Memory B cell (primary cell): ENCODE measurements around the gene DNAI2.

Source experiments
- ATAC-seq: fragments of 150-1000 bp; cut with Tn5 transposase; 2 replicates; pipeline ENCODE4 v1.10.0; 2021; ENCODE audit warnings: low read depth, mild to moderate bottlenecking, moderate library complexity
- DNase-seq, 2 donors: peaks; one replicate each; pipeline ENCODE4 v3.0.0; 2022; ENCODE audit warnings: low spot score in 2 of 2
- H3K27ac Mint-ChIP-seq: one replicate; pipeline ENCODE4 v1.8.0; 2022; ENCODE audit warnings: mild to moderate bottlenecking, moderate library complexity, mixed read lengths
- H3K27me3 Mint-ChIP-seq: one replicate; pipeline ENCODE4 v1.8.0; 2022; ENCODE audit warnings: mixed read lengths
- H3K36me3 Mint-ChIP-seq: one replicate; pipeline ENCODE4 v1.8.0; 2022; ENCODE audit warnings: mild to moderate bottlenecking, mixed read lengths
- H3K4me1 Mint-ChIP-seq: one replicate; pipeline ENCODE4 v1.8.0; 2022; ENCODE audit warnings: mixed read lengths
- H3K4me3 Mint-ChIP-seq: one replicate; pipeline ENCODE4 v1.8.0; 2022; ENCODE audit warnings: mild to moderate bottlenecking, moderate library complexity, mixed read lengths
- H3K9me3 Mint-ChIP-seq: one replicate; pipeline ENCODE4 v1.8.0; 2022; ENCODE audit warnings: mixed read lengths

Gene DNAI2

DNA sequence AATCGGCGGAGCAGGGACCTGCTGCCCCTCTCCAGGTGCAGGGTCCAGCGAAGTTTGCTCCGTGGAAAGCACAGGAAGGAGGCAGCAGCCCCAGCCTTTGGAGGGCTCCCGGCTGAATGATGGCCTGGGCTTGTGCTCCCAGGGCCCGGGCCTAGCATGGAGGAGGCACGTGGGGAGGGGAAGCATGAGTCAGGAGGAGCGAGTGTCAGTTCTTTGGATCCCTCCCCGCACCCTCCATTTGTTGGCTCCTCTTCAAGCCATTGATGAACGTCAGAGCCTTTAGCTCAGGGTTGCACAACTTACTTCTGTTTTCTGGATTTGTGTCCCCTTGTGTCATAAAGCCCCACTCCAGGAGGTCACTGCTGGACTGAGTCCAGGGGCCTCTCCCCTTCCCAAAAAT, 34.9 kb upstream of the DNAI2 start:
- H3K27me3 Mint-ChIP-seq: no peaks in the 10 kb centered on the region
- no peaks in the 10 kb centered on the region for H3K36me3 Mint-ChIP-seq
- no peak overlapping the region for H3K4me3 Mint-ChIP-seq
- peaks cover under 1% of the 10 kb centered on the region for H3K4me1 Mint-ChIP-seq
- DNase-seq (no peak), ATAC-seq (no peak)
- no peak overlapping the region for H3K27ac Mint-ChIP-seq
- H3K9me3 Mint-ChIP-seq: no peaks in the 10 kb centered on the region

DNA sequence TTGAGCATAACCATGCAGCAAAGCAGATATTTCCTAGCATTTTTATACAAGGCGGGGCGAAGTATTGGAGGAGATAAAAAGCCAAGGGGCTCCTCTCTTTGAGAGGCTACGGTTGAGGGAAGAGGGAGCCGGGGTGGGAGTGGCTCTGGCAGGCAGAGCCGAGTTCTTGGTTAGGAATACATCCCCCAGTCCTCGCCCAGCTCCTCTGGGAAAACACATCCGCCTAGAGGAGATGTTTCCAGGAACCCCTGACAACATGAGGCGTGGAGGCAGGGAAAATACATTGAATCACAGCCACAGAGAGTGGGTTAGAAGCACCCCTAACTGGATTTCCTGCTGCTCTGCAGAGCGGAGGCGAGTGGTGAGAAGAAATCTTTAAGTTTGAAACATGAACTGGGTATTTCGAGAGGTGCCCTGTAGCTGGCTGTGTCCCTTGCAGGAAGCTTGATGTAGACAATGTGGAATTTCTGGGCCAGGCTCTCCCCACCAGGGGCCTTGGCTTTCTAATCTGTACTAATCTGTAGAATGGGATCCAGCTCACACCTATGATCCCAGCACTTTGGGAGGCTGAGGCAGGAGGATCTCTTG, 33.3 kb upstream of the DNAI2 start:
- no peak overlapping the region for H3K4me3 Mint-ChIP-seq
- H3K36me3 Mint-ChIP-seq: no peaks in the 10 kb centered on the region
- H3K4me1 Mint-ChIP-seq: no peaks in the 10 kb centered on the region
- H3K9me3 Mint-ChIP-seq: no peaks in the 10 kb centered on the region
- no peak overlapping the region for H3K27ac Mint-ChIP-seq
- DNase-seq (no peak), ATAC-seq (no peak)
- H3K27me3 Mint-ChIP-seq: no peaks in the 10 kb centered on the region

DNA sequence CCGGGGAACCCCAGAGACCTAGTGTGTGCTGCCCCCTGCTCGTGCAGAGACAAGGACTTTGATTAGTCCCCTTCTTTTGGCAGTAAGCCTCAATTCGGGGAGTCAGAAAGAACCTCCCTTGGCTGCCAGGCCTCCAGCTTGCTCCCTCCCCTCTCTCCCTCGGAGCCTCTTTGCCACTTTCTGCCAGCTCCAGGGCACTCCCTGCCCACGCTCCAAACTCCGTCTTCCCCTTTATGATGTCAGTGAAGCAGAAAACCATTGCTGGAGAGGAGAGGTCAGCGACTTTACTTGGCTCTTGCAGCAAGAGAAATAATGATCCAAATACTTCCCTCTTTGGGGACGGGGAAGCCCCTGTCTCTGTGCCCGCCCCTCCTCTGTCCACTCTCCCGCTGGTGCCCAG, 32.6 kb upstream of the DNAI2 start:
- Mint-ChIP-seq H3K9me3 (no peaks in the 10 kb centered on the region), H3K27ac (no peak overlapping the region), H3K36me3 (peaks cover under 1% of the 10 kb centered on the region), H3K27me3 (peaks cover under 1% of the 10 kb centered on the region), H3K4me3 (no peak overlapping the region), H3K4me1 (no peaks in the 10 kb centered on the region)
- DNase-seq (no peak), ATAC-seq (no peak)

DNA sequence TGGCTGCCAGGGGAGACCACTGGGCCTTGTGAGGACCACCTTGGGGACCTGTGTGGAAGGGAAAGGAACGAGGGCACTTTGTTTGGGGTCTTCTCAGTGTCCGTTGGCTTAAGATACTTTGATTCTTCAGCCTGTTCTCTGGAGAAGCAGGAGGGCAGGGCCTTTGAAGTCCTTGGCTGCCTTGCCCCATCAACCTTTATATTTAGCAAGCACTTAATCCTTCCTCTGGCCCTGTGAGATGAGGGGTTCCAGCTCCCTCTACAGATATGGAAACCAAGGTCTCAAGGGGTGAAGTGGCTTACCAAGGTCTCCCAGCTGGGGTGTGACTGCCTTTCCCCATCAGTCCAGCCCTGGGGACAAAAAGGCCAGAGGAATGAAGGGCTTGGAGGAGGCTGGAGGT, 32.2 kb upstream of the DNAI2 start:
- no peaks in the 10 kb centered on the region for H3K9me3 Mint-ChIP-seq
- H3K4me1 Mint-ChIP-seq: no peaks in the 10 kb centered on the region
- H3K36me3 Mint-ChIP-seq: peaks cover 4% of the 10 kb centered on the region
- no peak for ATAC-seq
- peaks cover 2% of the 10 kb centered on the region for H3K27me3 Mint-ChIP-seq
- no peak overlapping the region for H3K4me3 Mint-ChIP-seq
- no peak overlapping the region for H3K27ac Mint-ChIP-seq
- DNase-seq: no peak

DNA sequence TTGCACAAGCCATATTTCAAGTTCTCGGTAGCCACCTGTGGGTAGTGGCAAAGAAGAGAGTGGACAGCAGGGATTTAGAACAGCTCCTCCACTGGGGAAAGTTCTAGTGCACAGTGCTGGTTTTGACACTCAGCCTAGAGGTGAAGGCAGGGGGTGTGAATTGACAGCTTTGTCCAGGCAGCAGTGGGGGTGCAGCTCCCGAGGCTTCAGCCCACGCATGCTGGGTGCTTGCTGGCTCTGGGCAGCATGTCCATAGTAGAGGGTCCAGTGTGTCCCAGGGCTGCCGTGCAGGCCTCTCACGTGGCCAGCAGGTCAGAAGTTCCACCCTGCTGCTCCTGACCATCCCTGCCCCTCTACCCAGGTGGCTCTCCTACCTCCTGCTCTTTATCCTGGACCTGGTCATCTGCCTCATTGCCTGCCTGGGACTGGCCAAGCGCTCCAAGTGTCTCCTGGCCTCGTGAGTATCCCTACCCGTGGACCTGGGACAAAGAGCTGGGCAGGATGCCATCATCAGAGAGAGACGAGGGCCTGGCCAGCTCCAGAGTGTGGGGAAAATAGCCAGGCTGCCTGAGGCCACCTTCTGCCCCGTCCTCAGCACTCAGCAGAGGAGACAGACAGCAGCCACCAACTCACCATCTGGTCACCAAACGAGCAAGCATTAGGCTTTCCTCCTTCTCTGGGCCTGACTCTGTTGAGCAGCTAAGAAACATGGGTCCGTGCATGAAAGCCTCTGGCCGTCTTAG, 30.9 kb upstream of the DNAI2 start:
- no peaks in the 10 kb centered on the region for H3K4me1 Mint-ChIP-seq
- peaks cover 4% of the 10 kb centered on the region for H3K36me3 Mint-ChIP-seq
- ATAC-seq: no peak
- H3K4me3 Mint-ChIP-seq: no peak overlapping the region
- H3K27me3 Mint-ChIP-seq: peaks cover 2% of the 10 kb centered on the region
- H3K9me3 Mint-ChIP-seq: no peaks in the 10 kb centered on the region
- DNase-seq: no peak
- no peak overlapping the region for H3K27ac Mint-ChIP-seq

DNA sequence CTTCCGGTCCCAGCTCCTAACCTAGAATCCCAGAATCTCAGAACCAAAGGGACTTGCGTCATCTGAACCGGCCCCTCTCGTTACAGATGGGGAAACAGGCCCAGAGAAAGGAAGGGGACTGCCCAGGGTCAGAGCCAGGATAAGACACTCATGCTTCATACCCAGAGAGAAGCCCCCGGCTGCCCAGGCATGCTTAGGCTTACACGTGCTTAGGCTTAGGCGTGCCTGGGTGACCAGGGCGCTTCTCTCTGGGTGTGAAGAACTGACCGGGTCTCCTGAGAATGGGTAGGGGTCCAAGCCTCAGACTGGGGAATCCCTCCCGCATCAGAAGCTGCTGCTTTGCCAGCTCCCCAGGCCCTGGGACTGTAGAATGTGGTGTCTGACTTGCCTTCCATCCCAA, 29.9 kb upstream of the DNAI2 start:
- no peak for ATAC-seq
- no peak overlapping the region for H3K4me3 Mint-ChIP-seq
- H3K4me1 Mint-ChIP-seq: no peaks in the 10 kb centered on the region
- peaks cover 4% of the 10 kb centered on the region for H3K36me3 Mint-ChIP-seq
- no peak overlapping the region for H3K27ac Mint-ChIP-seq
- no peak for DNase-seq
- peaks cover 2% of the 10 kb centered on the region for H3K27me3 Mint-ChIP-seq
- H3K9me3 Mint-ChIP-seq: no peaks in the 10 kb centered on the region

DNA sequence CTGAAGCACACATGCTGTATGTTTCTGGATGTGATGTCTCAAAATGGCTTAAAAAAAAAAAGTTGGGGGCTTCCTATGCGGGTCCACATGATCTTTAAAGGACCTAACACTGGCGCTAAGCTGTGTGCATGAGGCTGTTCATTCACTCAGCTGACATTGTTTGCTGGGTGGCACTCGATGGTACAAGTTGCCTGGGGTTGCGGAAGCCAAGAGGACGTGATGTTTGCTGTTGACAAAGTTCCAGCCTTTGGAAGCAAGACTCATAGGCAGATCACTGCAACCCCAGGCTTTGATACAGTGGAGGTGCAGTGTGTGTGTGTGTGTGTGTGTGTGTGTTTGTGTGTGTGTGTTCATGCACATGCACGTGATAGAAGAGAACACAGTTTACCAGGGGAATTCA, 29.5 kb upstream of the DNAI2 start:
- no peak overlapping the region for H3K27ac Mint-ChIP-seq

DNA sequence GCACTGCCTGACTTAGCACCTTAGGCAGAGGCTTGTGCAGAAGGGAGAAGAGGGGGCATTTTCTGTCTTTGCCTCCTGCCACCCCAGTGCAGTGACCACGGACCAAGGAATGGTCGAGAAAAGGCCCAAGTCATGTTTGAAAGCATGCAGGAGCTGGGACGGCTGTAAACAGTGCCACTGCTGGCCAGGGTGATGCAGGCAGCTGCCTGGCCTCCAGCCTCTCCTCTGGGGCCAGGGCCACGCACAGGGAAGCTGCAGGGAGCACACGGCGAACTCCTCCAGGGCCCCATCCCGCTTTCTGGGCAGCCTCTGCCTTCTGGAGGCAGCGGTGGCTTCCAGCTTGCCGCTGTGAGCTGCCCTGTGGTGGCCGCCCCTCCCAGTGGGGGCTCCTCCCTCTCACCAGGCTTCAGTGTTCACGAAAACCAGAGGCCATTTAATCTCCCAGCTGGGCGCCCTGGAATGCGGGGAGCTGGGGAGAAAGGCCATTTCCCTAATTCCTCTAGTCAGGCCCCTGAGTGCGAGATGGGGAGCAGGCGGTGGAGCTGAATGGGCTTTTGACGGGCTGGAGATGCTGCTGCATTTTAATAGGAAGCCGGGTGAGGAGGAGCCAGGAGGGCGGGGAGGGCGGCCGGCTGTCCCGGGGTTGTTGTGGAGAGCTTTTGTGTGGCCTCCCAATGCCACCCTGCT, 28.7 kb upstream of the DNAI2 start:
- no peaks in the 10 kb centered on the region for H3K4me1 Mint-ChIP-seq
- no peak for DNase-seq
- no peaks in the 10 kb centered on the region for H3K9me3 Mint-ChIP-seq
- no peak overlapping the region for H3K27ac Mint-ChIP-seq
- H3K27me3 Mint-ChIP-seq: peaks cover 2% of the 10 kb centered on the region
- no peak overlapping the region for H3K4me3 Mint-ChIP-seq
- no peak for ATAC-seq
- H3K36me3 Mint-ChIP-seq: peaks cover 4% of the 10 kb centered on the region

More for the DNA sequence above, 29.5 kb upstream of the DNAI2 start:
- no peak overlapping the region for H3K4me3 Mint-ChIP-seq
- no peaks in the 10 kb centered on the region for H3K9me3 Mint-ChIP-seq
- DNase-seq (no peak), ATAC-seq (no peak)
- H3K36me3 Mint-ChIP-seq: peaks cover 4% of the 10 kb centered on the region
- no peaks in the 10 kb centered on the region for H3K4me1 Mint-ChIP-seq
- H3K27me3 Mint-ChIP-seq: peaks cover 2% of the 10 kb centered on the region

DNA sequence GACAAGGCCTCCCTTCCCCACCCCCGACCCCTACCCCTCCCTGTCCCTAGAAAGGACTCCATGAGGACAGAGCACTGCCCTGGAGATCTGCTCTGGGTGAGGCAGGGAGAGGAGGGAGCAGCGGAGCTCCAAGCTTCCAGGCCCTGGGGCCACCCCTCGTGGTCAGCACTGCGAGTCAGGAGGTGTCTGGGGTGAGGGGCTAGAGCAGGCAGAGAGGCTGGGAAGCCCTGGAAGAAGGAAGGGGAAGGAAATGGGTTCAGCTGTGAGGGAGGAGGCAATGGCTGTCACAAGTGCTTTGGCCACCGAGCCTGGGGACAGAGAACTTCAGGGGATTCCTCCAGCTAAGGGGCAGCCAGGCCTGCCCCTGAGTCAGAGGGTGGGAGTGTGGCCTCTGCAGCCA, 28.2 kb upstream of the DNAI2 start:
- ATAC-seq: no peak
- Mint-ChIP-seq H3K4me3 (no peak overlapping the region), H3K27ac (no peak overlapping the region), H3K4me1 (peaks cover under 1% of the 10 kb centered on the region), H3K36me3 (peaks cover 4% of the 10 kb centered on the region), H3K27me3 (peaks cover 3% of the 10 kb centered on the region), H3K9me3 (no peaks in the 10 kb centered on the region)
- no peak for DNase-seq

DNA sequence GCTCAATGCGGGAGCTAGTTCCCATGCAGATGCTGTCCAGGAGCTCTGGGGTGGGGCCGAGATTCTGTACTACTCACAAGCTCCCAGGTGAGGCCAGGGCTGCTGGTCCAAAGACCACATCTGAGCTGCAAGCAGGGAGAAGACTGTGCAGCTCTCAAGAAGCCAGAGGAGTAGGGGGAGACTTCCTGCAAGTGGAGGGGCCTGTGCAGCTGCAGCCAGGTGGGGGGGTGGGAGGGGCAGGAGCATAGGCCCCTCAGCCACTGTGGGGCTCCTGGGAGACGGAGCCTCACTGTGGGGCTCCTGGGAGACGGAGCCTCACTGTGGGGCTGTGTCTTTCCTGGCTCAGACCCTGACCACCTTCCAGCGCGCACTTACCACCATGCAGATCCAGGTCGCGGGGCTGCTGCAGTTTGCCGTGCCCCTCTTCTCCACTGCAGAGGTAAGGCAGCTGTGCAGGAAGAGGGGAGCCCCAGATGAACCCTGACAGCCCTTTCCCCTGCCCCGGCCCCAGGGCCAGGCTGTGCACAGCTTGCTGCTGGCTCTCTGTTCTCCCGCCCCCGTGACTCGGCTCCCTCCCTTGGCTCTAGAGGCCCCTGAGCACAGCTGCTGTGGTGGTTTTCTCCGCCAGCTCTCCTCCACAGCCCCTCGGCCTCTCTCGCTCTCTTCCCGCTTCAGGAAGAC, 24.3 kb upstream of the DNAI2 start:
- Mint-ChIP-seq H3K4me3 (no peak overlapping the region), H3K36me3 (peaks cover 4% of the 10 kb centered on the region), H3K27me3 (peaks cover 5% of the 10 kb centered on the region), H3K27ac (no peak overlapping the region), H3K4me1 (peaks cover 3% of the 10 kb centered on the region), H3K9me3 (no peaks in the 10 kb centered on the region)
- ATAC-seq (no peak), DNase-seq (no peak)

DNA sequence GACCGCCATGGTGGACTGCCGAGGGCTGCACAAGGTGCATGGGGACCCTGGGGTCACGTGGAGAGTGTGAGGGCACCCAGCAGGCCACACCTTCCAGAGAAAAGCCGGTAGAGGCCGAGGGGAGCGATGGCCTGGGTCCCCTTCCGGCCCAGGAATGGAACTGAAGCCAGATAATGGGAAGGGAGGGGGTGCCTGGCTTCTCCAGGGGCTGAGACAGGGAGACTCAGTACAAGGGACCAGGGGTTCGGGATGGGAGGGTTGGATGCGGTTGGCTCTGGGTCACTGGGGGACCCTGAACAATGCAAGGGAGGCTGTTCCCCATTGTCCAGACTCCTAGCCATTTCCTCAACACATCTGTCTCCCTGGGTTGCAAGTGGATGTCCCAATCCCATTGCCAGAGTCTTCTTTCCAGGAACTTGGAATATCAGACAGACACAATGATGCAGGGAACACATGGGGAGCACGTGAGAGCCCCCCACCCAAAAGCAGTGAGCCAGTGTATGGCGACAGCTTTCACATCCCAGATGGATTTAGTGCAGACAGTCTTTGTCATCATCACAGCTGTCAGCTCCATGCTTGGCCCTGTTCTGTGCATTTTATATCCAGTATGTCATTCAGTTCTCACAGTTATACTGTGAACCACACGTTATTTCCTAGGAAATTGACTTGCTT, 23.6 kb upstream of the DNAI2 start:
- DNase-seq: no peak
- no peak overlapping the region for H3K27ac Mint-ChIP-seq
- H3K36me3 Mint-ChIP-seq: peaks cover 4% of the 10 kb centered on the region
- peaks cover 3% of the 10 kb centered on the region for H3K4me1 Mint-ChIP-seq
- no peaks in the 10 kb centered on the region for H3K9me3 Mint-ChIP-seq
- no peak overlapping the region for H3K4me3 Mint-ChIP-seq
- H3K27me3 Mint-ChIP-seq: peaks cover 5% of the 10 kb centered on the region
- ATAC-seq: no peak

DNA sequence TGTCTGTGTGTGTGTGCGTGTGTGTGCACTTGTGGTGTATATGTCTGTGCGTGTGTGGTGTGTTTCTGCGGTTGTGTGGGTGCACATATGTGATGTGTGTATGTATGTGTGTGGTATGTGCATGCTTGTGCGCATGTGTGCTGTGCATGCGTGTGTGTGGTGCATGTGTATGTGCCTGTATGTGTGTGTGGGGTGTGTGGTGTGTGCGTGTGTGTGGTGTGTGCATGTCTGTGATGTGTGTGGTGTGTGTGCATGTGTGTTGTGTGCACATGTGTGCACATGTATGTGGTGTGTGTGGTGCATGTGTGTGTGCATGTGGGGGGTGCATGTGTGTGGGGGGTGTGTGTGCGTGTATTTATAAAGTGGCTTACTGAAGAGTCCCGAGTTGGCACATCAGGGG, 23.0 kb upstream of the DNAI2 start:
- peaks cover 4% of the 10 kb centered on the region for H3K36me3 Mint-ChIP-seq
- H3K27me3 Mint-ChIP-seq: peaks cover 5% of the 10 kb centered on the region
- H3K9me3 Mint-ChIP-seq: no peaks in the 10 kb centered on the region
- H3K4me1 Mint-ChIP-seq: peaks cover 3% of the 10 kb centered on the region
- H3K27ac Mint-ChIP-seq: no peak overlapping the region
- DNase-seq (no peak), ATAC-seq (no peak)
- H3K4me3 Mint-ChIP-seq: no peak overlapping the region

DNA sequence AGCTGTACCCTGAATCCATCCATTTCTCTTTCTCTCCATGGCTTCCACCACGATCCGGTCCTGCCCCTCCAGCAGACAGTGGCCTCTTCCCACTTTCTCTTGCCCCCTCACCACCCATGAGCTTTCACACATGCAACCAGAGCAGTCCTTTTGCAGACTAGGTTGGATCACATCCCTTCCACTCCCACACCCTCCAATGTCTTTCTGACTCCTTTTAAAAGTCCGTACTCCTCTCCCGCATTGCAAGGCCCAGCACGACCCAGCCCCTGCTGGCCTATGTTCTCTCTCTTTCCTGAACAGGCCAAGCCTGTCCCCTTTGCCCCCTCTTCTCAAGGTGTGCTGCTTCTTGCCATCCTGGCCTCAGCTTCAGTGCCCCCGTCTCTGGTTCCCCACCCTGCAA, 22.5 kb upstream of the DNAI2 start:
- Mint-ChIP-seq H3K4me3 (no peak overlapping the region), H3K27me3 (peaks cover 4% of the 10 kb centered on the region), H3K36me3 (peaks cover 2% of the 10 kb centered on the region), H3K4me1 (peaks cover 3% of the 10 kb centered on the region), H3K9me3 (no peaks in the 10 kb centered on the region), H3K27ac (no peak overlapping the region)
- DNase-seq: no peak
- no peak for ATAC-seq

DNA sequence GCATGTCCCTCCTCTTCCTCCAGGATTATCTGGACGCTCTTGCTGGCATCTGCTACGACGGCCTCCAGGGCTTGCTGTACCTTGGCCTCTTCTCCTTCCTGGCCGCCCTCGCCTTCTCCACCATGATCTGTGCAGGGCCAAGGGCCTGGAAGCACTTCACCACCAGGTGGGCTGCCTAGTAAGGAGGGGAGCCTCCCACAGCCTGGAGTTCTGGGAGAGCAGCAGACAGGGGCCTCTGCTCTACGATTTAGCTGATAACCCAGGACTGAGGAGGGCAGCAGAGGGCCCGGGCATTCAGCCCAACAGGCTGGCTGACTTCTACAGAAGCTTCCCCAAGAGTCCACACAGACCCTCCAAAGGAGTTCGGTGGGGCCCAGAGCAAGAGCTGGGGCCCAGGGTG, 21.8 kb upstream of the DNAI2 start:
- Mint-ChIP-seq H3K4me3 (no peak overlapping the region), H3K9me3 (no peaks in the 10 kb centered on the region), H3K36me3 (no peaks in the 10 kb centered on the region), H3K27ac (no peak overlapping the region), H3K27me3 (peaks cover 3% of the 10 kb centered on the region), H3K4me1 (peaks cover 3% of the 10 kb centered on the region)
- DNase-seq: no peak
- ATAC-seq: no peak
